Stimulated activated CD8-positive, alpha-beta memory T cell treated with anti-CD3 and anti-CD28 coated beads, Interleukin-12 subunit alpha, Interleukin-12 subunit beta, amount 100 ng/mL, for 1 hour (primary cell): ENCODE measurements around the gene COG5.

Source experiments
- DNase-seq: peaks from one replicate; pipeline ENCODE4 v3.0.0-alpha.2; 2020; ENCODE audit warnings: low read depth

COG5 gene

GRCh38 chr7:107330478-107330877 is 233.2 kb downstream of the COG5 start:
- no peak for DNase-seq

DNA sequence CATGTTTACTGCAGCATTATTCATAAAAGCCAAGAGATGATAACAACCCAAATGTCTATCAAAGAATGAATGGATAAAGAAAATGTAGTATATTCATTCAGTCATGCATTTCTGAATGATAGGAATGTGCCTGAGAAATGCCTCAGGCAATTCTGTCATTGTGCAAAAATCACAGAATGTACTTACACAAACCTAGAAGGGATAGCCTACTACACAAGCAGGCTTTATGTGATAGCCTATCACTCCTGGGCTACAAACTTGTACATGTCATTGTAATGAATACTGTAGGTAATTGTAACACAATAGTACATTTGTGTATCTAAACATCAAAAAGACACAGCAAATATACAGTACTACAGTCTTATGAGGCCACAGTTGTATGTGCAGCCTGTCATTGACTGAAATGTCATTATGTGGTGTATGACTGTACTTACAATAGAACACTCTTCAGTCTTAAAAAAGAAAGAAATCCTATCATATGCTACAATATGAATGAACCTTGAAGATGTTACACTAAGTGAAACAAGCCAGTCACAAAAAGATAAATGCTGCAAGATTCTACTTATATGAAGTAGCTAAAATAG is 235.6 kb downstream of the COG5 start:
- no peak for DNase-seq

DNA sequence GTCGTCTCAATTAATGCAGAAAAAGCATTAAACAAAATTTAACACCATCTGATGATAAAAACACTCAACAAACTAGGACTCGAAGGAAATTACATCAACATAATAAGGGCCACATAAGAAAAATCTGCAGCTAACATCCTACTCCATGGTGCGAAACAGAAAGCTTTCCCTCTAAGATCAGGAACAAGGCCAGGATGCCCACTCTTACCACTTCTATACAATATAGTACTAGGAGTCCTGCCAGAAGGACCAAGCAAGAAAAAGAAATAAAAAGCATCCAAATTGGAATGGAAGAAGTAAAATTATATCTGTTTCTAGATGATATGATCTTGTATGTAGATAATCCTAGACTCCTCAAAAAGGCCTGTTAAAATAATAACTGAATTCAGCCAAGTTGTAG is 237.7 kb downstream of the COG5 start:
- no peak for DNase-seq

- DNase-seq: no peak
Observed at GRCh38 chr7:107322015-107322414, 241.7 kb downstream of the COG5 start.

- DNase-seq: no peak
Observed at GRCh38 chr7:107321611-107322010, 242.1 kb downstream of the COG5 start.

DNA sequence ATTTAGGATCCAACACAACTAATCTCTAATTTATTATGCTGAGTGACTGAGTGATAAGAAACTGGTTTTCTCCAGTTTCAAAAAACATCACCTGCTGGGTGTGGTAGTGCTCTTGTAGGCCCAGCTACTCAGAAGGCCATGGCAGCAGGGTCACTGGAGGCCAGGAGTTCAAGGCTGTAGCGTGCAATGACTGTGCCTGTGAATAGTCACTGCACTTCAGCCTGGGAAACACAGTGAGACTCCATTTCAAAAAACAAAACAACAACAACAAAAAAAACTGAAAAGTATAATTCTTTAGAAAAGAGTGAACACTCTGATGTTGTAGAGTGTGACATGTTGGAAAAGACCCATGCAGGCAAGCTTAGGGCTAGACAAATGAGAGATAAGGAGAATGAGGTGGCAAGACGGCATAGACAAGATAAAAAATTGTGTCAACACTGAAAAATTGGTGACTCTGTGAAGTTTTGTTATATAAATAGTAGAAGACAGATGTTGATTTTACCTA is 243.9 kb downstream of the COG5 start:
- no peak for DNase-seq

DNA sequence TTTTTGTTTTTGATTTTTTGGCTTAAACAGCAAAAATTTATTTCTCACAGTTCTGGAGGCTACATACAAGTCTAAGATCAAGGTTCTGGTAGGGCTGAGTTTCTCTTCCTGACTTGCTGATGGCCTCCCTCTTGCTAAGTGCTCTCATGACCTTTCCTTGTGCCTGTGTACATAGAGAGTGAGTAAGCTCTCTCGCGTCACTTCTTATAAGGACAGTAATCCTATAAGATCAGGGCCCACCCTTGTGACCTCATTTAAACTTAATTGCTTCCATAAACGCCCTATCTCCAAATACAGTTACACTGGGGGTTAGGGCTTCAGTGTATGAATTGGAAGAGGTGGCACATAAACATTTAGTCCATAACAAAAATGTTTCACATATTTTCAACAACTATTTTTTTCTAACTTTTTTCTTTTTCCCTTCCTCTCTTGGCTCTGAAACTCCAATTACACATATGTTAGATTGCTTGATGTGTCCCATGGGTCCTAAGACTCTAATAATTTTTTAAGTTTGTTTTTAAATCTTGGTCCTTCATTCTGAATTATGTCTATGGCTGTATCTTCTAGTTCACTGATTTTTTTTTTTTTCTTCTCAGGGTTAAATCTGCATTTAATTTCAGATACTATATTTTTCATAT is 245.1 kb downstream of the COG5 start:
- no peak for DNase-seq

GRCh38 chr7:107315716-107316220 is 248.0 kb downstream of the COG5 start:
- no peak for DNase-seq

GRCh38 chr7:107313355-107313754 is 250.4 kb downstream of the COG5 start:
- no peak for DNase-seq

- no peak for DNase-seq
Observed at GRCh38 chr7:107312418-107312817, 251.3 kb downstream of the COG5 start.

DNA sequence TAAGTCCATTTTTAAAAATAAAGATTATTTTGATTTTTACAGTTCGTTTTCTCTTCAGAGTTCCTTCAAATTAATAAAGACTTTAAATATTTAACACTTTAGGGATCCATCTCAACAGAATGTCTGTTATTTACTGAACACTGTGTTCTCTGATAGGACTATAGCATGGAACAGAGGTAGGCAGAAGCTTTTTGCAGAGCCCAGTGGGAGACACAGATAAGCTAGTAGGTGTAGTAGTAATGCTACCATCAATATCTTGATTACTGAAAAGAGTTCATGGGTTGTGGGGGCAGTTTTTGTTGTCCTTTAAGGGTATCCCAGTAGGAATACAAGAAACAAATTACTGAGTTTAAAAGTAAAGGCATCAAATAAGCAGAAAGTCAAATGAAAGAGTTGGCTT is 254.4 kb downstream of the COG5 start:
- no peak for DNase-seq

- DNase-seq: no peak
Observed at GRCh38 chr7:107304636-107305035, 259.1 kb downstream of the COG5 start.

DNA sequence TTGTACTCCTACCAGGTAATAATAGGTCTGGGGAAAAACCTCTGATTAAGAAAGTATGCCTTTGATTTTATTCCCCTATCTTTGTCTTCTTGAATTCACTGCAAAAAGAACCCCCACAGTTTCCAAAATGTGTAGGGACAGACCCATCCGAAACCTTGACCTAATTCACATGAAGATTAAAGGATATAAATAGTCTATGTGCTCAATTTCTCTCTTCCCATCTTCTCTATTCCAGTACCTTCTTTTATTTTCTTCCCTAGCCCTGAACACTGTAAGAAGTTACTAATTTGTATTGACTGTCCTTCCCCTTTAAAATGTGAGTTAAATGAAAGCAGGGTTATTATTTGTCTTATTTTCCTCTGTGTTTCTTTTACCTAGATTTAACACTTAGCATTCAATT is 259.7 kb downstream of the COG5 start:
- no peak for DNase-seq

GRCh38 chr7:107302250-107302847 is 261.4 kb downstream of the COG5 start:
- DNase-seq: no peak

DNA sequence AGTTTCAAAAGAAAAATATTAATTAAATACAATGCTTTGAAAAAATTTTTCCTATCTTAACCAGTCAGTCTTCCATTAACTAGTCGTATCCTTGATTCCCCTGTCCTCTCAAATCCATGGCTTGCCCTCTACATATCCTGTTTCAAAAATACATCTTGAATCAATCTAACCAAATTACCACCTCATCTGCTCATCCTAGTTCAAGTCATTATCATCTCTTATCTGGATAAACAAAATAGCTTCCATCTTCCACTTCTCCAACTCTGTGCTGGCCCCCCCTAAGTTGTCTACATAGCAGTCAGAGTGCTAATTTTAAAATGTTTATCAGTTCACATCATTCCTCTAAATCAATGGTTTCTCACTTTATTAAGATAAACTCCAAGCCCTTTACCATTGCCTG is 269.5 kb downstream of the COG5 start:
- no peak for DNase-seq

DNA sequence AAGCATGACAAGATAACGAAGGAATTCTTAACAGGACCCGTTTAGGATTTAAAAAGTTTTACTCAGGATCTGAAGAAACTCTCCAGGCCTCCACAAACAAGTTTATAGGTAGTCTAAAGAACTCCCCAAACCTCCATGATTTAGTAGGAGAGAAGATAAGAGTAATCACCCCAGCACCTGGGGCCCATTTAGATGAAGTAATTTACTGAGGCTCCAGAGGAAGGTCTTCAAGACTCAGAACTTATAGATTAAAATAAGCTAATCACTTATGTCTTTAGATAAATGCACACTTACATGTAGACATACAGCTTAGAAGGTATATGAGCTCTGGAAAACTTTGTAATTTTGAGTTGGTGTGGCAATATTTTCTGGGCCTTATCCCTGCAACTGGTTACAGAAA is 271.1 kb downstream of the COG5 start:
- DNase-seq: no peak

- no peak for DNase-seq
Observed at GRCh38 chr7:107291434-107291833, 272.3 kb downstream of the COG5 start.

GRCh38 chr7:107286751-107287621 is 276.7 kb downstream of the COG5 start:
- DNase-seq: no peak

GRCh38 chr7:107284911-107285479 is 278.7 kb downstream of the COG5 start:
- no peak for DNase-seq

- no peak for DNase-seq
Observed at GRCh38 chr7:107277331-107277730, 286.4 kb downstream of the COG5 start.

- no peak for DNase-seq
Observed at GRCh38 chr7:107276220-107276827, 287.4 kb downstream of the COG5 start.

DNA sequence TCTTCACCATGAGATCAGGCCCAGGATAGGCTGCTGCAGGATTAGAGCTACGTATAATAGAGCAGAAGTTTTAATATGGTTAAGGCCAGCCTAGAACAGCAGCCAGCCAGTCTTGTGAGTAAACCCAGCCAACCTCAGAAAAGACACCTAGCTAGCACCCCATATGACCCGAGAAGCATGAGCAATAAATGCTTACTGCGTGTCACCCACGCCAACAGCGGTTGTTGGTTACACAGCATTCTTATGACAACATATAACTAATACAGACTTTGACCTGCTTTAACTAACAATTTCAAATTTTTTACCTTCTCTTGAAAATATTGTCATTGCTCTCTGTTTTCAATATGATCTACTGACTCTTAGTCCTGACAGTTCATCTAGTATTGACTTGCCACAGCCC is 289.2 kb downstream of the COG5 start:
- DNase-seq: no peak
